Measurements from ENCODE around the gene RPL6. TPM values are rescaled to one million over a fixed set of nuclear protein-coding genes. Genes with fewer than 3 reads are reported as not detected.
"Not testable (repeated sequence)": the region's sequence is repeated elsewhere in the genome, so short reads cannot be mapped to it uniquely, and the experiment has no call there.

RPL6 gene
- polyA plus RNA-seq, 1 experiment = 1,566 TPM

DNA sequence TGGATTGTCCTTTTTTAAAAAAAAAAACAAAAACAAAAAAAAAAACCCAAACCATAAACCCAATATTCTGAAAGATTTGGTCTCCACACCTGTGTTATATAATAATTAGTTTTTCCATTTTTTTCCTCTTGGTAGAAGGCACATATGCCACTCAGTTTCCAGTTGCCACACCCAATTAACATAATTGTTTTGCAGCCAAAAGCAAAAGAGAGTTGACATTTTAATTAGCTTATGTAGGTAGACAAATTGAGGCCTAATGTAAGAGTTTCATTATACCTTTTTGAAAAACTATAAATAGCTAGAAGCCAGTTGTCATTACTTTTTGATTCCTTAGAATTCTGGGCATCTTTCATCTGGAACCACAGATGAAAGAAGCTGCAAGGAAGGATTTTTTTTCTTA is 30.4 kb upstream of the RPL6 start:
- H3K4me3 ChIP-seq (ENCODE audit: low read depth, low read length) = no peak overlapping the region
- H3K36me3 ChIP-seq (ENCODE audit: control insufficient read depth, insufficient read depth, low read length) = no peaks in the 10 kb centered on the region
- ChIA-PET CTCF (no interaction called here), POLR2A (no interaction called here)
- DNase-seq (ENCODE audit: low read depth) = no peak
- H3K27me3 ChIP-seq (ENCODE audit: control insufficient read depth, insufficient read depth, low read length) = no peaks in the 10 kb centered on the region
- TF ChIP-seq CTCF (IDR thresholded peaks at IDR 0.05; ENCODE audit: insufficient read depth, low read depth, low read length) = no peak

DNA sequence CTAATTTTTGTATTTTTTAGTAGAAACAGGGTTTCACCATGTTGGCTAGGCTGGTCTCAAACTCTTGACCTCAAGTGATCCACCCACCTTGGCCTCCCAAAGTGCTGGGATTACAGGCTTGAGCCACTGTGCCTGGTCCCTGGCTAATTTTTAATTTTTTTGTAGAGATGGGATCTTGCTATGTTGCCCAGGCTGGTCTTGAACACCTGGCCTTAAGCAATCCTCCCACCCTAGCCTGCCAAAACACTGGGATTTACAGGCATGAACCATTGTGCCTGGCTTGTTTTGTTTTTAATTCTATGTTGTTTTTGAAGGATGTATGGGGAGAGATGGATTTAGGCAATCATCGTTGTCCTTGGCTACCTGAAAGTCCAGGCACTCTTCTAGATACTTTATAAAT is 29.2 kb upstream of the RPL6 start:
- CTCF ChIA-PET; H3K36me3 ChIP-seq (ENCODE audit: control insufficient read depth, insufficient read depth, low read length); H3K27me3 ChIP-seq (ENCODE audit: control insufficient read depth, insufficient read depth, low read length); DNase-seq (ENCODE audit: low read depth); POLR2A ChIA-PET; H3K4me3 ChIP-seq (ENCODE audit: low read depth, low read length): not testable (repeated sequence)

DNA sequence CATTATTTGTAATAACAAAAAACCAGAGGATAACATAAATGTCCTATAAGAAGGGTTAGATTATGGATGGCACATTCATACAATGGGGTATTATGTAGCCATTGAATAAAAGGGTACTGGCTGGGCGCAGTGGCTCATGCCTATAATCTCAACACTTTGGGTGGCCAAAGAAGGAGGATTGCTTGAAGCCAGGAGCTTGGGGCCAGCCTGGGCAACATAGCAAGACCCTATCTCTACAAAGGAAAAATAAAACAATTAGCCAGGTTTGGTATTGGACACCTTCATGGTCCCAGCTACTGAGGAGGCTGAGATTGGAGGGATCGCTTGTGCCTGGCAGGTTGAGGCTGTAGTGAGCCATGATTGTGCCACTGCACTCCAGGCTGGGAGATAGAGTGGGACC is 24.1 kb upstream of the RPL6 start:
- Histone ChIP-seq H3K27me3 (ENCODE audit: control insufficient read depth, insufficient read depth, low read length) (no peaks in the 10 kb centered on the region), H3K36me3 (ENCODE audit: control insufficient read depth, insufficient read depth, low read length) (no peaks in the 10 kb centered on the region), H3K4me3 (ENCODE audit: low read depth, low read length) (no peak overlapping the region)
- ChIA-PET CTCF (no interaction called here), POLR2A (no interaction called here)
- DNase-seq (ENCODE audit: low read depth) = no peak
- no peak for TF ChIP-seq CTCF (IDR thresholded peaks at IDR 0.05; ENCODE audit: insufficient read depth, low read depth, low read length)

GRCh38 chr12:112431965-112432364 is 22.6 kb upstream of the RPL6 start:
- POLR2A ChIA-PET = no interaction called here

GRCh38 chr12:112430929-112431328 is 21.5 kb upstream of the RPL6 start:
- DNase-seq (ENCODE audit: low read depth) = no peak
- no peaks in the 10 kb centered on the region for H3K36me3 ChIP-seq (ENCODE audit: control insufficient read depth, insufficient read depth, low read length)
- H3K4me3 ChIP-seq (ENCODE audit: low read depth, low read length) = no peak overlapping the region
- H3K27me3 ChIP-seq (ENCODE audit: control insufficient read depth, insufficient read depth, low read length) = no peaks in the 10 kb centered on the region
- no peak for TF ChIP-seq CTCF (IDR thresholded peaks at IDR 0.05; ENCODE audit: insufficient read depth, low read depth, low read length)
- ChIA-PET CTCF (no interaction called here), POLR2A (no interaction called here)

More at GRCh38 chr12:112431965-112432364, 22.6 kb upstream of the RPL6 start:
- TF ChIP-seq CTCF (IDR thresholded peaks at IDR 0.05; ENCODE audit: insufficient read depth, low read depth, low read length) = no peak
- CTCF ChIA-PET = no interaction called here
- Histone ChIP-seq H3K4me3 (ENCODE audit: low read depth, low read length) (no peak overlapping the region), H3K36me3 (ENCODE audit: control insufficient read depth, insufficient read depth, low read length) (no peaks in the 10 kb centered on the region), H3K27me3 (ENCODE audit: control insufficient read depth, insufficient read depth, low read length) (no peaks in the 10 kb centered on the region)
- no peak for DNase-seq (ENCODE audit: low read depth)

GRCh38 chr12:112427760-112428159 is 18.4 kb upstream of the RPL6 start:
- Histone ChIP-seq H3K27me3 (ENCODE audit: control insufficient read depth, insufficient read depth, low read length) (no peaks in the 10 kb centered on the region), H3K4me3 (ENCODE audit: low read depth, low read length) (no peak overlapping the region), H3K36me3 (ENCODE audit: control insufficient read depth, insufficient read depth, low read length) (no peaks in the 10 kb centered on the region)
- POLR2A ChIA-PET = no interaction called here
- CTCF ChIA-PET = no interaction called here
- no peak for TF ChIP-seq CTCF (IDR thresholded peaks at IDR 0.05; ENCODE audit: insufficient read depth, low read depth, low read length)
- DNase-seq (ENCODE audit: low read depth) = no peak

Data from BJ (cell line).